Prostate gland (tissue), 2 donors: Measurements from ENCODE around the gene TIMM8B. TPM values are rescaled to one million over a fixed set of nuclear protein-coding genes. Genes with fewer than 3 reads are reported as not detected.
"Not testable (repeated sequence)": the region's sequence is repeated elsewhere in the genome, so short reads cannot be mapped to it uniquely, and the experiment has no call there.

Source experiments
- DNase-seq: peaks from one replicate; pipeline ENCODE4 v3.0.0-alpha.2; 2019; ENCODE audit warnings: low spot score
- H3K27ac ChIP-seq, 2 donors: fragments of 200-600 bp; sonication (generic); 2 replicates each; pipeline ENCODE4 v1.5.1; 2017 to 2019
- H3K27me3 ChIP-seq: fragments of 200-600 bp; sonication (generic); replicated peaks from 2 replicates; pipeline ENCODE4 v1.5.1; 2019; ENCODE audit not compliant: insufficient read depth
- H3K36me3 ChIP-seq, 2 donors: fragments of 200-600 bp; sonication (generic); 1 replicate in 1 of 2; 2 replicates in 1 of 2; pipeline versions ENCODE4 v1.5.1 to v1.8.1; 2017 to 2019
- H3K4me1 ChIP-seq: fragments of 200-600 bp; sonication (generic); replicated peaks from 2 replicates; pipeline ENCODE4 v1.5.1; 2019
- H3K4me3 ChIP-seq, 2 donors: fragments of 200-600 bp; sonication (generic); 2 replicates each; pipeline ENCODE4 v1.5.1; 2017 to 2019
- H3K9me3 ChIP-seq: fragments of 200-600 bp; sonication (generic); 2 replicates; pipeline ENCODE4 v1.5.1; 2017
- CTCF ChIP-seq, 4 experiments: fragments of 200-600 bp in 2 of 4; fragments of 450-650 bp in 2 of 4; sonication (generic) in 2 of 4; IDR thresholded peaks; 1 replicate in 3 of 4; 2 replicates in 1 of 4; pipeline ENCODE4 v1.5.1; 2016 to 2019; ENCODE audit warnings: antibody characterized with exemption in 4 of 4, mild to moderate bottlenecking in 2 of 4, moderate library complexity in 2 of 4
- POLR2A ChIP-seq: fragments of 450-650 bp; IDR thresholded peaks from one replicate; pipeline ENCODE4 v1.6.1; 2016; ENCODE audit warnings: antibody characterized with exemption, mild to moderate bottlenecking
- POLR2AphosphoS5 ChIP-seq: sonication (generic); formaldehyde crosslinking; IDR thresholded peaks from one replicate; pipeline ENCODE4 v1.6.1; 2017; ENCODE audit warnings: antibody characterized with exemption
- WGBS: methylation state at CpG from one replicate; pipeline ENCODE4 v1.1.5; 2018; 5-methylcytosine and 5-hydroxymethylcytosine counted together
- intact Hi-C: fragments of 100-400 bp; cut with DNase I; formaldehyde crosslinking; loops from one replicate; pipeline ENCODE4 v1.14.2; 2022
- total RNA-seq, 2 donors: library from RNA; depleted of rRNA; stranded (reverse); fragments of >200 nt; gene quantifications; one replicate each; pipeline ENCODE4 v1.1.0, GENCODE V29; 2016

Gene TIMM8B
- total RNA-seq, 2 donors from 2014 or later = 43.1 to 49.5 TPM

- Histone ChIP-seq H3K27me3 (no peaks in the 10 kb centered on the region), H3K27ac (no peak overlapping the region), H3K36me3 (peaks cover 0 to 8% of the 10 kb centered on the region in 2 donors), H3K4me1 (no peaks in the 10 kb centered on the region), H3K4me3 (no peak overlapping the region), H3K9me3 (no peaks in the 10 kb centered on the region)
- TF ChIP-seq POLR2A = no peak
- TF ChIP-seq CTCF (IDR thresholded peaks at IDR 0.05) = no peak
- no peak for TF ChIP-seq POLR2AphosphoS5
- DNase-seq = no peak
- WGBS = 46% methylated on average over 2 of the region's 2 CpGs
- intact Hi-C loops = no loop called here
Observed at GRCh38 chr11:112049777-112050176, 36.8 kb downstream of the TIMM8B start.

- H3K4me1 ChIP-seq, H3K9me3 ChIP-seq, intact Hi-C loops, H3K27ac ChIP-seq, H3K4me3 ChIP-seq, H3K36me3 ChIP-seq, H3K27me3 ChIP-seq, DNase-seq: not testable (repeated sequence)
- 85% methylated on average over 3 of the region's 3 CpGs for WGBS
Observed at GRCh38 chr11:112048256-112048655, 38.3 kb downstream of the TIMM8B start.

DNA sequence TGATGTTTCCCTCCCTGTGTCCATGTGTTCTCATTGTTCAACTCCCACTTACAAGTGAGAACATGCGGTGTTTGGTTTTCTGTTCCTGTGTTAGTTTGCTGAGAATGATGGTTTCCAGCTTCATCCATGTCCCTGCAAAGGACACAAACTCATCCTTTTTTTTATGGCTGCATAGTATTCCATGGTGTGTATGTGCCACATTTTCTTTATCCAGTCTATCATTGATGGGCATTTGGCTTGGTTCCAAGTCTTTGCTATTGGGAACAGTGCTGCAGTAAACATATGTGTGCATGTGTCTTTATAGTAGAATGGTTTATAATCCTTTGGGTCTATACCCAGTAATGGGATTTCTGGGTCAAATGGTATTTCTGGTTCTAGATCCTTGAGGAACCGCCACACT is 39.9 kb downstream of the TIMM8B start:
- H3K36me3 ChIP-seq, DNase-seq, H3K4me1 ChIP-seq, H3K27me3 ChIP-seq, H3K4me3 ChIP-seq, intact Hi-C loops, H3K27ac ChIP-seq, H3K9me3 ChIP-seq: not testable (repeated sequence)
- WGBS = 96% methylated on average over 2 of the region's 2 CpGs

GRCh38 chr11:112044961-112045360 is 41.6 kb downstream of the TIMM8B start:
- 95% methylated on average over 4 of the region's 4 CpGs for WGBS
- H3K9me3 ChIP-seq = no peaks in the 10 kb centered on the region
- no peak overlapping the region for H3K27ac ChIP-seq
- no peak for DNase-seq
- TF ChIP-seq CTCF (IDR thresholded peaks at IDR 0.05) = no peak
- TF ChIP-seq POLR2AphosphoS5 = no peak
- TF ChIP-seq POLR2A = no peak
- intact Hi-C loops = no loop called here
- no peaks in the 10 kb centered on the region for H3K36me3 ChIP-seq
- no peak overlapping the region for H3K4me3 ChIP-seq
- no peaks in the 10 kb centered on the region for H3K4me1 ChIP-seq
- H3K27me3 ChIP-seq = no peaks in the 10 kb centered on the region

GRCh38 chr11:112042961-112043304 is 43.6 kb downstream of the TIMM8B start:
- intact Hi-C loops = no loop called here
- no peaks in the 10 kb centered on the region for H3K4me1 ChIP-seq
- no peaks in the 10 kb centered on the region for H3K27me3 ChIP-seq
- no peak for DNase-seq
- no peak overlapping the region for H3K4me3 ChIP-seq
- no peaks in the 10 kb centered on the region for H3K9me3 ChIP-seq
- no peaks in the 10 kb centered on the region for H3K36me3 ChIP-seq
- WGBS = 81% methylated on average over 2 of the region's 2 CpGs
- H3K27ac ChIP-seq = no peak overlapping the region
- TF ChIP-seq POLR2AphosphoS5 (no peak), CTCF (IDR thresholded peaks at IDR 0.05) (no peak), POLR2A (no peak)

GRCh38 chr11:112042161-112042960 is 44.2 kb downstream of the TIMM8B start:
- Histone ChIP-seq H3K4me1 (no peaks in the 10 kb centered on the region), H3K4me3 (no peak overlapping the region), H3K36me3 (no peaks in the 10 kb centered on the region), H3K27ac (no peak overlapping the region), H3K27me3 (no peaks in the 10 kb centered on the region), H3K9me3 (no peaks in the 10 kb centered on the region)
- no peak for DNase-seq
- WGBS = 64% methylated on average over 6 of the region's 6 CpGs
- TF ChIP-seq POLR2AphosphoS5 (no peak), CTCF (IDR thresholded peaks at IDR 0.05) (no peak), POLR2A (no peak)
- intact Hi-C loops = no loop called here
